IPS DF 19.7 (cell line): ENCODE measurements around the gene RAB3D.
"Not testable (repeated sequence)": the region's sequence is repeated elsewhere in the genome, so short reads cannot be mapped to it uniquely, and the experiment has no call there.

Source experiments
- DNase-seq: peaks from one replicate; pipeline ENCODE4 v3.0.0-alpha.2; 2013; ENCODE audit warnings: low read depth, low spot score

Gene RAB3D, protein sequence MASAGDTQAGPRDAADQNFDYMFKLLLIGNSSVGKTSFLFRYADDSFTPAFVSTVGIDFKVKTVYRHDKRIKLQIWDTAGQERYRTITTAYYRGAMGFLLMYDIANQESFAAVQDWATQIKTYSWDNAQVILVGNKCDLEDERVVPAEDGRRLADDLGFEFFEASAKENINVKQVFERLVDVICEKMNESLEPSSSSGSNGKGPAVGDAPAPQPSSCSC

DNA sequence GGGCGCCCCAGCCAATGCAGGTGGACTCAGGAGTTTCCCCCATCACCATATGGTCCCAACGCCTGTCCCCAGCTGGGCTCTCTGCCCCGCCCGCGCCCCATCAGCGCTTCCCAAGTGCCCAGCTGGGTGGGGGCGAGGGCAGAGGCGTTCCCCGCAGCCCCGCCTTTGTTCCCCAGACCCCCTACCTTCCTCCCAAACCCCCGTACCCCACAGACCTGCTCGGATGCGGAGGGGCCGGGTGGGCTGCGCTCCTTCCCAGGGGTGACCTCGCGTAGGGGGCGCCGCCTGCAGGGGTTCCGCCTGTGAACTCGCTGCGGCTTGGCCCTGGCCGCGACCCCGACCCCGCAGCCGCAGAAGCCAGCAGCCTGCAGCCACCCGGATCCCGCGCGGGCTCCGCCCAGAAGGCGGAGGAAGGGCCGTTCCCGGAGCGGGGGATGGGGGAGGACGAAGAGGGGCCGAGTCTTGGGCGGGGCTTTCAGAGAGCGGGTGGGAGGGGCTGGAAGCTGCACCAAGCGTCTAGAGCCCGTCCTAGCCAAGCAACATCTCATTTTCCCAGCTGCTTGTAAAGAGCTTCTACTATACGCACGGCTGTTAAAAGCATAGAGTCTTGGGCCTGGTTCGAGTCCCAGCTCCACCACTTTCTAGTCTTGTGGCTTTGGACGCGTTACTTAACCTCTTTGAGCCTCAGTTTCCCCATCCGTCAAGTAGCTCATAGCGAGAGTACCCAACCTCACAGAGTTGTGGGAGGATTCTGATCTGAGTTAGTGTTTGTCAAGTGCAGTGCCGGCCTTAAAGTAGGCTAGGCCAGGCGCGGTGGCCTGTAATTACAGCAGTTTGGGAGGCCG lies at the start of gene RAB3D:
Gene RAB3D, minus strand, starts transcription at position 404 of the 845 bp plus-strand sequence. CDS start 2,258 bp downstream, outside the sequence.
- DNase-seq, result peak; percentile 71

DNA sequence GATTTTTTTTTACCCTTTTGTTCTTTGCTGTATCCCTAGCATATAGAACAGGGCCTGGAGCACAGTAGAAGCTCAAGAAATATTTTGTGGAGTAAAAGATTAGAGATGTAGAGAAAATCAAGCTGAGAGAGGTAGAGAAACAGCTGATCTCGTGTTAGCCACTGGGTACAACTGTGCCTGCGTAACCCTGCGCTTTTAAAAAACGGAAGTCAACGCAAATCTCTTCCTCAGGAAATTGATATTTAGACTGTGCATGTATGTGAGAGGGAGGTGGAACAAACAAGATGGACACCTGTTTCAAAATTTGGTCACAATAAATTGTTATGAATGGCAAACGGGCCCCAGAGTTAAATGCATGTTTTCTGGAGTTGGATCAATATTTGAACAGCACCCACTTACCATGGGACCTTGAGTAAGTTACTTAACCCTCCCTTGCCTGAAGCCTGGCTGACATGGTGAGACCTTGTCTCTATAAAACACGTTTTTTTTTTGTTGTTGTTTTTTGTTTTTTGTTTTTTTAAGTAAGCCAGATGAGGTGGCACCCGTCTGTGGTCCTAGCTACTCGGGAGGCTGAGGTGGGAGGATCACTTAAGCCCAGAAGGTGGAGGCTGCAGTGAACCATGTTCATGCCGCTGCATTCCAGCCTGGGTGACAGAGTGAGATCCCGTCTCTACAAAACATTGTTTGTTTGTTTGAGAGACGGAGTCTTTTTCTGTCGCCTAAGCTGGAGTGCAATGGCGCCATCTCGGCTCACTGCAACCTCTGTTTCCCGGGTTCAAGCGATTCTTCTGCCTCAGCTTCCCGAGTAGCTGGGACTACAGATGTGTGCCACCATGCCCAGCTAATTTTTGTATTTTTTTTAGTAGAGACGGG lies 47.9 kb upstream of the RAB3D start:
- DNase-seq, result no peak

DNA sequence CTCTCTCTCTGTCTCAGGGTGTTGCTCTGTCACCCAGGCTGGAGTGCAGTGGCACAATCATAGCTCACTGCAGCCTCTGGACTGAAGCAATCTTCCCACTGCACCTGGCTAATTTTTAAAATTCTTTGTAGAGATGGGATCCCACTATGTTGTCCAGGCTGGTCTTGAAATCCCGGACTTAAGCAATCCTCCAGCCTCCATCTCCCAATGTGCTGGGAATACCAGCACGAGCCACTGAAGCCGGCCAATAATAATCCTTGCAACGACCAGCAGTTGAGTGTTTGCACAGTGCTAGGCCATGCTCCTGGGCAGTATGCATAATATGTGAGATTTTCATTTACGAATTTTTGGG lies 45.3 kb upstream of the RAB3D start:
- no peak for DNase-seq

DNA sequence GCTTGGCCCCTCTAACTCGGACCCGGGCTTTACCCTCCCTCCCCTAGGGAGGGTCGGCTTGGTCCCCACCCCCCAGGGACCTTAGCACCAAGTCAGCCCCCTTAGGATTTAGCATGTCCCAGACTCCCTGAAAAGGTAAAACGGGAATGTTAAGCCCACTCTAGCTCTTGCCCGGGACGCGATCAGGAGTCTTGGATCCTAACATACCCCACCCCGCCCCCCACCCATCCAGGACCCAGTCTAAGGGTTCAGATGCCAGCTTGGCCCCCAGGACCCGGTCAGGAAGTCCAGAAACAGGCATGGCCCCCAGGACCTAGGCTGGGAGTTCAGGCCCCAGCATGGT lies 44.2 kb upstream of the RAB3D start:
- DNase-seq, result no peak

DNA sequence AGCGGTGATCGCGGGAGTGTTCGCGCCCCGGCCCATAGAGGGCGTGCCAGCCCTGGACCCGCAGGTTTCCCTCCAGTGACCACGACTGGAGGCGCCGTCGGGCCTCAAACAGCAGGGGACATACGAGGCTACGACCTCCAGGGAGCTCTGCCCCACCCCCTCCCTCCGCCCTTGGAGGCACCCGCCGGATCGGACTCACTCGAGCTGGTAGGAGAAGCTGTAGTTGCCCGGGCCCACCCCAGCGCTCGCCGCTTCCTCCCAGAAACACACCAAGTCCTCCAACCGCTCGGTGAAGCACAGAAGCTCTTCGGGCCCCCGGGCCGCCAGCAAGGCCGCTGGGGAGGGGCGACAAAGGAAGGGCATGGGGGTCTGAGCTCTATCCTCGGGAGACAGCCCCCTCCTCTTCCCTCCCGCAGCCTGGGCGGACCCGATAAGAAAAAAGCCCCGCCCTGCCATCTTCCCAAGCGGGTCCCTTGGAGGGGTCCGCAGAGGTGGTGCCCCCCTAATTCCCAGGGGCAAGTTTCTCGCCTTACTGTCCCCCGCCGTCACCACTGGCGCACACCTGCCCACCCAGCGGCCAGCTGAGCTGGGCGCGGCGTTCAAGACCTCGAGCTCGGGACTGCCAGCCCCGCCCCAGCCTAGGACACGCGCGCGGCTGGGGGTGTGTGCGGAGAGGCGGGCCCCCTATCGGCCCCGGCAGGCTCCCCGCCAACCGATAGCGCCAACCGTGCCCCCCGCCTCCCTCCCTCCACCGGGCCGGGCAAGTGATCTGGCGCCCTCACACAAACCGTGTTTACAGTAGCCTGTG lies 43.6 kb upstream of the RAB3D start:
- DNase-seq, result peak; percentile 30

DNA sequence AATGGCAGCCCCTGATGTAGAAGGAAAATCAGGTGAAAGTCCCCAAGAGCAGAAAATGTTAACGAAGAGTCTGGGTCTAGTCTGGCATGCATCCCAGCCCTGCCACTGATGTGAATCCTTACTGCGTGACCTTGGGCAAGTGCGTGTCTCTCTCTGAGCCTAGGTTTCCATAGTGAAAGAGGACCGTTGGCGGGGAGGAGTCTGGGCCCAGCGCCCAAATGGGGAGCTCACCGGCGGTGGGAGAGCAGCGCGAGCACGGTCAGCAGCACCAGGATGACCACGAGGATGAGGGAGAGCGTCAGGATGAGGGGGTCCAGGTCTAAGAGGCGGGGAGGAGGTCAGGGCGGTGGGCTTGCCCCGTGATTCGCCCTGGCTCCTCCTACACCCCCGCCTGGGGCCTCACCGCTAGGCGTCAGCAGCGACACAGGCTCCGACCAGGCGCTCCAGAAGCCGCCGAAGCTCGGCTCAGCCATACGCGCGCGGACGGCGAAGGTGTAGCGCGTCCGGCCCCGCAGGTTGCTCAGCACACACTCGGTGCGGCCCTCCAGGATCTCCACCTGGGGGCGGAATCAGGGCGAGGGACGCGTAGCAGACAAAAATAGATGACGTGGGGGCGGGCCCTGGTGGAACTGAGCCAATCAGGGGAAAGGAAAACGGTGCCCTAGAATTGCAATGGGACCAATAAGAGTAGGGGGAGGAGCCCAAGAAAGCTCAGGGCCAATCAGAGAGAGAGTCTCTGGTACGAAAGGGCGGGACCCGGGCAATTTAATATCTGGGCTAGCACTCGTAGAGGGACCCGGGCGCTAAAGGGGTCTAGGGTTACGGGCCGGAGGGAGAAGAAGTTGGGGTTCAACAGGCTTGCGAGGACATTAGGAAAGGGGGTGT lies 41.4 kb upstream of the RAB3D start:
- peak; percentile 95 for DNase-seq

DNA sequence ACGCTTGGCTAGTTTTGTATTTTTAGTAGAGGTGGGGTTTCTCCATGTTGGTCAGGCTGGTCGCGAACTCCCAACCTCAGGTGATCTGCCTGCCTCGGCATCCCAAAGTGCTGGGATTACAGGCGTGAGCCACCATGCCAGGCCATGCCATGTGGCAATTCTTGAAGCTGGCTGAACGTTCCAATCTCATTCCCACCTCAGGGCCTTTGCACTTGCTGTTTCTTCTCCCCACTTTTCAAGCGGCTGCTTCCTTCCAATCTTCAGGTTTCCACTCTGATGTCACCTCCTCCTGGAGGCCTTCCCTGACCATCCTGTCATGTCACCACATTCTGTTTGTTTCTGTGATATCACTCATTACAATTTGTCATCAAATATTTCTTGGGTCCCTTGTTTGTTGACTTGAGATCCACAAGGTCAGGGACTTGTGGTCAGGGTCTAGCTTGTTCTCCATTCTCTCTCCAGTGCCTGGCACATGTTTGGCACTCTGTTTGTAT lies 40.4 kb upstream of the RAB3D start:
- no peak for DNase-seq

DNA sequence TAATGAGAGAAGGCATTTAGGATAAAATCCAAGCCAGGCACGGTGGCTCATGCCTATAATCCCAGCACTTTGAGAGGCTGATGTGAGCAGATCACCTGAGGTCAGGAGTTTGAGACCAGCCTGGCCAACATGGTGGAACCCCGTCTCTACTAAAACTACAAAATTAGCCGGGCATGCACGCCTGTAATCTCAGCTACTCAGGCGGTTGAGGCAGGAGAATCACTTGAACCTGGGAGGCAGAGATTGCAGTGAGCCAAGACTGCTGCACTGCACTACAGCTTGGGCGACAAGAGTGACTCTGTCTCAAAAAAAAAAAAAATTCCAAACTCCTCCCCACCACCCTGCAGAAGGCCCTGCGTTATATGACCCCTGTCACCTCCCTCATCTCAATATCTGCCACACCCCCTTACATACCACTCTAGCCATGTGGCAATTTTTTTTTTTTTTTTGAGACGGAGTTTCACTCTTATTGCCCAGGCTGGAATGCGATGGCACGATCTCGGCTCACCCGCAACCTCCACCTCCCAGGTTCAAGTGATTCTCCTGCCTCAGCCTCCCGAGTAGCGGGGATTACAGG lies 39.9 kb upstream of the RAB3D start:
- DNase-seq, result not testable (repeated sequence)

DNA sequence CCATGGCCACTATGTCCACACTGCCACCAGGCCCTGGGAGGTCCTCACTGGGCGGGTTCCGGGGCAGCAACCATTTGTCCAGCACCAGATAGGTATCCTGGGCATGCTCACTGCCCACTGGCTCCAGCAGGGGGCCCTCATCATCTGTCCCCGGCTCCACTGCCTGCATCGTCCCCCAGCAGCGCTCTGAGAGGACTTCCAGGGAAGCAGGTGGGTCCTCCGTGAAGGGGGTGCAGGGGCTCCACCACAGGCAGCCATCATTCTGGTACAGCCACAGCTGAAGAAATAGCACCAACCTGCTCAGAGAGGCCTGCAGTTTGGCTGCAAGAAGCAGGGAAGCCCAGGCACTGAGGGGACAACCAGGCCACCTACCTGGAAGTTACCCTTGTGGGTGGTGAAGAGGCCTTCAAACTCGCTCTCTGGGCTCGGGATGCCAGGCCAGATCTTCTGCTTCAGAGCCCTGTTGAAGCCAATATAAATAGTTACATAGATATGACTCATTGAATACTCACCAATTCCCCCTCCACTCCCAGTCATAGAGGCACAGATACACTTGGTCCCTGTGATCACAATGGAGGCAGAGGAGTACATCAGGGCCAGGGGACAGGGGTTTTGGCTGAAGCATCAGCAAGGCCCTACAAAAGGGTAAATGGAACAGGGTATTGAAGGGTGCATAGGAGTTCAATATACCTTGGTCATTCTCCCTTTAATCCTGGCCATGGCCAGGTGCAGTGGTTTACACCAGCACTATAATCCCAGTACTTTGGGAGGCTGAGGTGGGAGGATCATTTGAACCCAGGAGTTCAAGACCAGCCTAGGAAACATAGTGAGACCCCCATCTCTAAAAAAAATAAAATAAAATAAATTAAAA lies 39.1 kb upstream of the RAB3D start:
- DNase-seq, result no peak

DNA sequence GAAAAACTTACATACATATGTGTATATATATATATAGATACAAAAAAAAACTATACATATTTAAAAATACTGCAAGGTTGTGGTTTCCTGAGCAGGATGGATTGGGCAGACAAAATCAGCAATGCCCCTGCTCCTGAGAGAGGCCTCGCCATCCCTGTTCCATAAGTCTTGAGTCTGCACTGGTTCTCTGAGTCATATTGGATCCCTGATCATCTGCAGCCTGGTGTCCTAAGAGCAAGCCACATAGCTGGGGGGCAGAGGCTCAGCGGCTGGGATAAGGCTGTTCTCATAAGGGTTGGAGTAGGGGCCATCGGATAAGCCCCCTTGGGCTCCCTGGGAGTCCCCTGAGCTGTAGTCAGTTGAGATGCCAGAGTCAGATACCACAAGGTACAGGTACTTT lies 38.3 kb upstream of the RAB3D start:
- DNase-seq, result no peak

DNA sequence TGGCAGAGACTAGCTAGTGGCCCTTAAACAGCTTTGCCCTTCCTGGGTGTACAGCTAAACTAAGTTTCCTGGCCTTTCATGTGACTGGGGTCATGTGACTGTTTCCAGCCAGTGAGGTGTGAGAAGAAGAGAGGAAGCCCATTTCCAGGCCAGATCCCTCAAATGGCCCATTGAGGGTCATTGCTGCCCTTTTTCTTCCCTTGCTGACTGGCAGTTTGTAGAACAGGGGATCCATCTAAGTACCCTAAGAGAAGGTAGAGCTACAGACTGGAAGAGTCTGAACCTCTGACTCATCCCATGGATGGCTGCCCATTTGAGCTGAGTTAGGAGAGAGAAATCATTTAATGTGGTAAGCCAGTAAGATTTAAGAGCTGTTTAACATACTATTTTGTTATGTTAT lies 37.8 kb upstream of the RAB3D start:
- no peak for DNase-seq

DNA sequence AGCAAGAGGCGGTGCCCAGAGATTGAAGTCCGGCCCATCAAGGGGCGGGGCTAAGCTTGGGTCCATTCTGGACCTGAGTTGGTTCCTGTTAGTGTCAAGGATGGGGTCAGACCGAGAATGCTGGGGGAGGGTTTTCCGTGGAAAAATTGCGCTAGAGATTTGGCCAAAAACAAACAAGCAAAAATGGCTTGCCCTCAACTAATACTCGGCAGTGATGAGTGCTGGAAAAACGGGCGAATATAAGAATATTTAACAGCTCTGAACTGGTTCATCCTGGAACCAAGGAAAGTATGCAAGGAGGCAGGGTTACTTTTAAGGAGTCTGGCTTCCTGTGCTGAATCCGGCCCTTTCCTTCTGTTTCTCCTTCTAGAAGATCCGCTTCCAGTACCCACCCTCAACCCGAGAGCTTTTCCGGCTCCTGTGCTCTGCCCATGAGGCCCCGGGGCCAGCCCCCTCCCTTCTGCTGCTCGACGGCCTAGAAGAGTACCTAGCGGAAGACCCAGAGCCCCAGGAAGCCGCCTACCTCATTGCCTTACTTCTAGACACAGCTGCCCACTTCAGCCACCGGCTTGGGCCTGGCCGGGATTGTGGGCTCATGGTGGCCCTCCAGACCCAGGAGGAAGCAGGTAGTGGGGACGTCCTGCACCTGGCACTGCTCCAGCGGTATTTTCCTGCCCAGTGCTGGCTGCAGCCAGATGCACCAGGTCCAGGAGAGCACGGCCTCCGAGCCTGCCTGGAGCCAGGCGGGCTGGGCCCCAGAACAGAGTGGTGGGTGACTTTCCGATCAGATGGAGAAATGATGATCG lies 35.9 kb upstream of the RAB3D start:
- no peak for DNase-seq

DNA sequence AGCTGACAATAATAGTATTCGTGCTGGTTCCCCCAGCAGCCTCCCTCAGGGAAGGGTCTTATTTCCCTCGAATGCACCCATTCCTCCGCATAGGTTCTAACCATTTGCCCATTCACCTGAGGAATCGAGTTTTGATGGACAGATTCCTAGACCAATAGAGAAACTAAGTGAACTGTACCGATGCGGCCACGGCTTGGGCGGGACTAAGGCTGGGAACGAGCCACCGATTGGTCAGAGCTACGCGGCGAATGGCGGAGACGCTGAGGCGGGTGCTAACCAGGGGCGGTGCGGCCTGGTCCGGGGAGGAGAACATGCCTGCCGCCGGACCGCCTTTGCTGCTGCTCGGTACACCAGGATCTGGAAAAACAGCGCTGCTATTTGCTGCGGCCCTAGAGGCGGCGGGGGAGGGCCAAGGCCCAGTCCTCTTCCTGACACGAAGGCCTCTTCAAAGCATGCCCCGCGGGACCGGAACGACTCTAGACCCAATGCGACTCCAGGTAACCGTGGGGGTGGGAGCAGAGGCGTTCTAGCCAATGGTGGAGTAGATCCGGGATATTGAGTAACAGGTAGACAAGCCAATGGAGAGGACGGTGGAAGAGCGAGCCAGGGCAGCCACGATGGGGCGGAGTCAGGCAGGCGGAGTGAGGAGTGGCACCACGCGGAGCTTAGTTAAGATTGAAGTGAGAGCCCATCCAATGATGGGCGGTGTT lies 35.1 kb upstream of the RAB3D start, which contains the start of gene SWSAP1:
Gene SWSAP1, plus strand, starts transcription at position 234 of the 710 bp plus-strand sequence. Its CDS starts 15 bp downstream, at position 249.
- peak; percentile 99 for DNase-seq

DNA sequence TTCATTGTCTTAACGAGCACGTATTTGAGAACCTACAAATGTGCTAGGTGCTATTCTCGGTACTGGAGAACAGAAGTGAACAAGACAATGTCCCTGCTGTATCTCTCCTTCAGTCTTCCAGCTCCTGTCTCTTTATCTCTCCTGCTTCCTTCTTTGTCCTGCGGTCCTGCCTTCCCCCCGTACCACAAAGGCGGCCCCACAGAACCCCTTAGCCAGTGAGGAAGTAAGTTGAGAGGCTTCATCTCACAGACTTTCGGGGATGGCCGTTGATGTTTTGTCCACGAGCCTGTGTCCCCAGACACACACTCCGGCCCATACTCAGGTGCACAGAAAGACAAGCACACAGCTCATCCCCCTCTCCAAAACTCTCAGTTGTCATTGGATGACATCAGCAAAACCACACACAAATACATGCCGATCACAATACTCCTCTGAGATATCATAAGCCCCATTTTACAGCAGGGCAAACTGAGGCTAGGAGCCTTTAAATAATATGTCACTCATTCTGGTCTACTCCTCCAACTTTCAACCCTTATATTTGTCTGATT lies 34.5 kb upstream of the RAB3D start:
- no peak for DNase-seq

DNA sequence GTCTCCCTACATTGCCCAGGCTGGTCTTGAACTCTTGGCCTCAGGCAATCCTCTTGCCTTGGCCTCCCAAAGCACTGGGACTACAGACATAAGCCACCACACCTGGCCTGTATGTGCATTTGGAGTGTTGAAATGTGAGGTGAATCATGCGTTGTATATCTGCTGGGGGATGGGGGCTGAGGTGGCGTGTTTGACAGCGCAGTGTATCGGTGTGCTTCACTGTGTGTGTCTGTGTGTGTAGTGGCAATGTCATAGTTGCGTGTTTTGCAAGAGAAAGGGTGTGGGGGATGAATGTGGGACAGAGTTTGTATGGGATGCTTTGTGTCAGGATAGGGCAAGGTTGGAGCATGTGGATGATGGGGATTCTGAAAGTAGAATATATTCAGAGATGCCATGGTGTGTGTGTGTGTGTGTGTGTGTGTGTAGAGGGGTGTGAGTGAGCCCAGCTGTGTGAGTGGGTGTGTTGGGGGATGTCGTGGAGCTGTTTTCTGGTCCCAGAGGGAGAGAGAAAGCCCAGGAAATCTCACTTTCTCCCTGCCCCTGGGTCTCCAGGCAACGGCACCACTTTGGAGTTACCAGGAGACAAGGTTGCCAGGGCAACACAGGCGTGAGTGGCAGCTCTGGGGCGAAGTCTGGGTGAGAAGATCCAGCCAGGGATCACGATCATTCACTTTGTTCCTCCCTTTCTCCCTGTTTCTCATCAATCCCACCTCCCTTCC lies 33.9 kb upstream of the RAB3D start:
- no peak for DNase-seq

DNA sequence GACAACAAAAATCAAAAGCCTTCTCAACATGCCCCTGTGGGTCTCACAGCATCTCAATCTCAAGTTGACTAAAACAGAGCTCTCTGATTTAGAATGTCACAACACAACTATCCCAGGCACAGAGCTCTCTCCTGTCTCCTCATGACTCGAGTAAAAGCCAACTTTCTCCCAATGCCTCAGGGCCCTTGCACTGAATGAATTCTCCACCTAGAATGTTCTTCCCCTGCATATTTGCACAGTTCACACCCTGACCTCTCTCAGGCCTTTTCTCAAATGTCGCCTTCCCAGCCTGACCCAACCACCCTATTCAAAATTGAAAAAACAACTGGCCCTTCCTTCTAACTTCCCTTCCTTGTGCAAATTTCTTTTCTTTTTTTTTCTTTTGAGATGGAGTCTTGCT lies 31.3 kb upstream of the RAB3D start:
- DNase-seq, result no peak
